ENCODE results near the gene SLC35G4.

Gene SLC35G4

GRCh38 chr18:11570769-11571412 is 38.5 kb upstream of the SLC35G4 start:
- no peak for TF ChIP-seq CTCF (IDR thresholded peaks at IDR 0.05)
- no peak overlapping the region for H3K4me3 ChIP-seq
- H3K27ac ChIP-seq: no peak overlapping the region
- intact Hi-C loops (cut with DNase I; ENCODE audit: low total_unique reads): no loop called here
- no peak for DNase-seq
- H3K27me3 ChIP-seq: peaks cover 0 to 3% of the 10 kb centered on the region in 2 donors
- no peaks in the 10 kb centered on the region for H3K4me1 ChIP-seq
- H3K9me3 ChIP-seq: no peaks in the 10 kb centered on the region
- no peaks in the 10 kb centered on the region for H3K36me3 ChIP-seq

DNA sequence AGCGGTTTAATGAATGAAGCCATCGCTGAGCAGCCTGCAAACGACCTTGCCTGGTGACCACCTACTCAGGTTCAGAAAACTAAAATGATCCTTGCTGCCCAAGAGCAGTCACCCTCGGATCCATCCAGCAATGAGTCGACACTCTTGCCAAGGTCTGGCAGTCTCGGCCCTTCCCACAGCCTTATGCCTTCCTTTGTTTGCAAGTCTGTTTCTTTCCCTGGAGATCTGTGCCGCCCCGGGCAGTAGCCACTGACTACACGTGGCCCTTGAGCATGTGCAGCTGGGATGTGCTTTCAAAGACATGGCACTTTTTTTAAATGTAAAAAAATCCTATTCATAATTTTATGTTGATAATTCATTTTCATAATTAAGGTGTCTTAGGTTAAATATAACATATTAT is 37.2 kb upstream of the SLC35G4 start:
- Histone ChIP-seq H3K27ac (no peak overlapping the region), H3K27me3 (peaks cover 0 to 3% of the 10 kb centered on the region in 2 donors), H3K9me3 (no peaks in the 10 kb centered on the region), H3K4me1 (no peaks in the 10 kb centered on the region), H3K4me3 (no peak overlapping the region), H3K36me3 (no peaks in the 10 kb centered on the region)
- no peak for TF ChIP-seq CTCF (IDR thresholded peaks at IDR 0.05)
- intact Hi-C loops (cut with DNase I; ENCODE audit: low total_unique reads): no loop called here
- no peak for DNase-seq

DNA sequence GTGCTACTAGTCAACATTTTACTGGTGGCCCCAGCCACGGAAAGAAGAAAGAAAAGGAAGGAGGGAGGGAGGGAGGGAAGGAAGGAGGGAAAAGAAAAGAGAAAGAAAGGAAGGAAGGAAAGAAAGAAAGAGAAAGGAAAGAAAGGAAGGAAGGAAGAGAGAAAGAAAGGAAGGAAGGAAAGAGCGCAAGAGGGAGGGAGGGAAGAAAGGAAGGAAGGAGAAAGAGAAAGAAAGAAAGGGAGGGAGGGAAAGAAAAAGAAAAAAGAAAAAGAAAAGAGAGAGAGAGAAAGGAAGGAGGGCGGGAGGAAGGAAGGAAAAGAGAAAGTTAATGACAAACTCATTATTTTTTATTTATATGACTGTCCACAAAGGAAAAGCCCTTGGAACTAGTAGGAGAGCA is 34.9 kb upstream of the SLC35G4 start:
- Histone ChIP-seq H3K27ac (no peak overlapping the region), H3K4me1 (no peaks in the 10 kb centered on the region), H3K36me3 (no peaks in the 10 kb centered on the region), H3K4me3 (no peak overlapping the region), H3K9me3 (no peaks in the 10 kb centered on the region), H3K27me3 (peaks cover 0 to 3% of the 10 kb centered on the region in 2 donors)
- intact Hi-C loops (cut with DNase I; ENCODE audit: low total_unique reads): no loop called here
- DNase-seq: no peak
- TF ChIP-seq CTCF (IDR thresholded peaks at IDR 0.05): no peak

- H3K27ac ChIP-seq: no peak overlapping the region
- no peak for TF ChIP-seq CTCF (IDR thresholded peaks at IDR 0.05)
- no peaks in the 10 kb centered on the region for H3K27me3 ChIP-seq
- no peak overlapping the region for H3K4me3 ChIP-seq
- no peak for DNase-seq
- H3K36me3 ChIP-seq: no peaks in the 10 kb centered on the region
- no peaks in the 10 kb centered on the region for H3K4me1 ChIP-seq
- no peaks in the 10 kb centered on the region for H3K9me3 ChIP-seq
- intact Hi-C loops (cut with DNase I; ENCODE audit: low total_unique reads): no loop called here
Observed at GRCh38 chr18:11577271-11578112, 31.9 kb upstream of the SLC35G4 start.

DNA sequence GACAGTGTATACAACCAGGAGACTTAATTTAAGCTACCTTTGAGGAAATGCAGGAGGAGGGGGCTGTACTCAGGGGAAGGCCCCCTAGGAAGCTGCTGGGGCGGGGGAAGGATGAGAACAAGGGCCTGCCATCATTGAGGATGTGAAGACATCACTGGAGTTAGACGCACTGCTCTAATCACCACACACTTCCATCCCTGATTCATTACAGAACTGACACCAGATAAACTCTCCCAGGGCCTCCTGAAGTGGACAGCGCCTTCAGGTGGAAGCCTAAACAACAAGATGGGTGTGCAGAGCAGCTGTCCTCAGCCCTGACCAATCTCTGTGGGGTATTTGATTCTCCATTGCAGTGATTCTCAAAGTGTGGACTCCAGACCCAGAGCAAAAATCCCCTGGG is 30.6 kb upstream of the SLC35G4 start:
- intact Hi-C loops (cut with DNase I; ENCODE audit: low total_unique reads): no loop called here
- no peaks in the 10 kb centered on the region for H3K4me1 ChIP-seq
- DNase-seq: no peak
- H3K4me3 ChIP-seq: no peak overlapping the region
- no peaks in the 10 kb centered on the region for H3K9me3 ChIP-seq
- no peak for TF ChIP-seq CTCF (IDR thresholded peaks at IDR 0.05)
- no peaks in the 10 kb centered on the region for H3K36me3 ChIP-seq
- H3K27ac ChIP-seq: no peak overlapping the region
- no peaks in the 10 kb centered on the region for H3K27me3 ChIP-seq

All from tibial artery (tissue), 4 donors.